Fibroblast of mammary gland (primary cell): Measurements from ENCODE around the gene MARK1.

Experiments used
- DNase-seq: peaks from one replicate; pipeline ENCODE4 v3.0.0-alpha.2; 2010; ENCODE audit warnings: low read depth
- H3K4me3 ChIP-seq: 2 replicates; pipeline ENCODE4 v1.5.1; 2011; ENCODE audit warnings: low read depth, mild to moderate bottlenecking, low read length, moderate library complexity; ENCODE audit not compliant: control insufficient read depth
- TF ChIP-seq, protein P1 (sequence below): conservative IDR thresholded peaks from 2 replicates; pipeline ENCODE4 v1.5.1; 2011; ENCODE audit warnings: low read depth, low read length, inconsistent platforms; ENCODE audit not compliant: control insufficient read depth, insufficient read depth

MARK1 gene

DNA sequence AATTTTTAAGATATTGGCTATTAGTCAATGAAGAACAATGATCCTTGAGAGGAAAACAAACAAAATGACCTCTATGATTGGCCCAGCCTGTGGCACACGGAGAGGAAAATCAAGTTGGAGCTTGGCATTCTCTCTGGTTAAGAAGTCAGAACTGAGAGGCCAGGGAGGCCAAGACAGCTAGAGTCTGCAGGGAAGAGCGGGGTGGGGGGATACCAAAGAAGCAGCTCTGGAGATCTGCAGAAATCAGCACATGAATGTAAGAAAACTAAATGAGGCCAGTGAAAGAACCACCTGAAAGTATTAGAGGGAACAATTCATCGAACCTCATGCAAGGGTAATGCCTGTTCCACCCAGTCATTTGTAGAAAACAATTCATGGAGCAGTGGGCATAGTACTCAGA lies 138.4 kb downstream of the MARK1 start:
- H3K4me3 ChIP-seq = no peak overlapping the region
- no peak for DNase-seq
- TF ChIP-seq, protein P1, sequence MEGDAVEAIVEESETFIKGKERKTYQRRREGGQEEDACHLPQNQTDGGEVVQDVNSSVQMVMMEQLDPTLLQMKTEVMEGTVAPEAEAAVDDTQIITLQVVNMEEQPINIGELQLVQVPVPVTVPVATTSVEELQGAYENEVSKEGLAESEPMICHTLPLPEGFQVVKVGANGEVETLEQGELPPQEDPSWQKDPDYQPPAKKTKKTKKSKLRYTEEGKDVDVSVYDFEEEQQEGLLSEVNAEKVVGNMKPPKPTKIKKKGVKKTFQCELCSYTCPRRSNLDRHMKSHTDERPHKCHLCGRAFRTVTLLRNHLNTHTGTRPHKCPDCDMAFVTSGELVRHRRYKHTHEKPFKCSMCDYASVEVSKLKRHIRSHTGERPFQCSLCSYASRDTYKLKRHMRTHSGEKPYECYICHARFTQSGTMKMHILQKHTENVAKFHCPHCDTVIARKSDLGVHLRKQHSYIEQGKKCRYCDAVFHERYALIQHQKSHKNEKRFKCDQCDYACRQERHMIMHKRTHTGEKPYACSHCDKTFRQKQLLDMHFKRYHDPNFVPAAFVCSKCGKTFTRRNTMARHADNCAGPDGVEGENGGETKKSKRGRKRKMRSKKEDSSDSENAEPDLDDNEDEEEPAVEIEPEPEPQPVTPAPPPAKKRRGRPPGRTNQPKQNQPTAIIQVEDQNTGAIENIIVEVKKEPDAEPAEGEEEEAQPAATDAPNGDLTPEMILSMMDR = no peak

DNA sequence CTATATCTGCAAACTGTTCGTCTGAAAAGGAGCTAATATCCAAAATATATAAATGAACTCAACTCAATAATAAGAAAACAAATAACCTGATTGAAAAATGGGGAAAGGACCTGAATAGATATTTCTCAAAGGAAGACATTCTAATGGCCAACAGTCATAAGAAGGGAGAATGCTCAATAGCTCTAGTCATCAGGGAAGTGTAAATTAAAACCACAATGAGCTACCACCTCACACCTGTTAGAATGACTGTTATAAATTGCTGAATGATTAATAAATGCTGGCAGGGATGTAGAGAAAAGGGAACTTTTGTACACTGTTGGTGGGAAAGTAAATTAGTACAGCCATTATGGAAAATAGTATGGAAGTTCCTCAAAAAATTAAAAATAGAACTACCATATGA lies 141.1 kb downstream of the MARK1 start:
- TF ChIP-seq, protein P1 = no peak
- DNase-seq = no peak
- H3K4me3 ChIP-seq = no peak overlapping the region

DNA sequence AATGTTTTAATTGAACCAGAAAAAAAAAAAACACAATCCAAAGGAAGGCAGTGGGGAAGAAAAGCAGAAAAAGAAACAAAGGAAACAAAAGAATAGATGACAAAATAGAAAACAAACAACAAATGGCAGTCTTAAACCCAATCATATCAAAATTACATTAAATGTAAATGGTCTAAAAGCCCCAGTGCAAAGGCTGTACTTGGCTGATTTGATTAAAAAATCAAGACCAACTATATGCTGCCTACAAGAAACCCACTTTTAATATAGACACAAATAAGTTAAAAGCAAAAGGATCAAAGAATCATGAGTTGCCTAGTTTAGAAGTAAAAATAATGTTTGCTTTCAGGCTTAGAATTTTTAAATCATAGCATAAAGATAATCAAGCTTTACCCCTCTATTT lies 142.4 kb downstream of the MARK1 start:
- H3K4me3 ChIP-seq = no peak overlapping the region
- DNase-seq = no peak
- TF ChIP-seq, protein P1 = no peak

DNA sequence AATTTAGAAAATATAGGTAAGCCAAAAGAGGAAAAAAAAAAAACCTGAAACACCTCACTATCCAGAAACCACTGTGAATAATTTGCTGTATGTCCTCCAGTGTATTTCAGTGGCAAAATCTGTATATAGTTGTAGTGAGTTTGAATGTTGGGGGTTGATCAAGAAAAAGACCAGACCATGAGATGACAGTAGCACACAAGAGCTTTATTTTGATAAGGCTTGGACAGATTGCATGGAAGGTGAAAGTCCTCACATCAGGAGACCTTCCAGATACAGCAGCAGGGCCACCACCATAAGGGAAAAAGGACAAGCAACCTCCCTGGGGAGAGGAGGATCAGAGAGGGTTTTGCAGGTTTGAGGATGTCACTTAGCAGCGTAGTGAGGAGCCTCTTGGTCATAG lies 146.0 kb downstream of the MARK1 start:
- H3K4me3 ChIP-seq = no peak overlapping the region
- DNase-seq = no peak

DNA sequence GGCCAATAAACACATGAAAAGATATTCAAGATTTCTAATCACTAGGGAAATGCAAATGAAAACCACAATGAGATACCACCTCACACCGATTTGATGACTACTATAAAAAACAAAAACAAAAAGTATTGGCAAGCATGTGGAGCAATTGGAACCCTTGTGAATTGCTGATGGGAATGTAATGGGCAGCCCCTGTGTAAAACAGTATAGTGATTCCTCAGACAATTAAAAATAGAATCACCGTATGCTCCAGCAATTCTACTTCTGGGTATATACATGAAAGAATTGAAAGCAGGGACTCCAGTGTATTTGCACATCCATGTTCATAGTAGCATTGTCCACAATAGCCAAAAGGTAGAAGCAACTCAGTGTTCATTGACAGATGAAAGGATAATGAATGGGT lies 149.3 kb downstream of the MARK1 start:
- no peak for DNase-seq
- no peak overlapping the region for H3K4me3 ChIP-seq
- TF ChIP-seq, protein P1 = no peak

More for the DNA sequence above, 146.0 kb downstream of the MARK1 start:
- TF ChIP-seq, protein P1 = no peak

DNA sequence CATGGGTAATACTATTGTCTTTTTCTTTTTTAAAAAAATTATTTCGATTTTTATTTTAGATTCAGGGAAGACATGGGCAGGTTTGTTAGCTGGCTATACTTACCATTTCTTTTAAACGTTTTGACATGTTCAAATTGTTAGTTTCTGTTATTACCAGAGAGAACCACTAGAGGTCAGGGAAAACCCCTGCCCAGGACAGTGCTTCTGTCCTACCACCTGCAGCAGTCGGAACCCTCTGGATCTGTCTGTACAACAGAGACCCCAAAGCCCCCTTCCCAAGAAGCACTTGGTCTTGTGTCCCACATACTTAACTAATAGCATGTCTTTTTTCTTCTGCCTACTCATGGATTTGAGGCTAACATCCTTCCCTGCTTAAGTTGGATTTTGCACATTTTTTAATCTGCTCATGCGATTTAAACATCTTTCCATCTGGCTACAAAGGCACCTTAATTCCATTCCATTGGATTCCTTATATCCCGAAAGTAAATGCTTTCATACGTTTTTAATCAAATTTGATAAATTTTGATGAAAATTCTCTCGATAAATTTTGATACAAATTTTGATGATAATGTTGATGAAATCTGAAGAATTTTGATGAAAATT lies 152.2 kb downstream of the MARK1 start:
- peak; percentile 50 for DNase-seq
- TF ChIP-seq, protein P1 = peak; percentile 82
- no peak overlapping the region for H3K4me3 ChIP-seq

DNA sequence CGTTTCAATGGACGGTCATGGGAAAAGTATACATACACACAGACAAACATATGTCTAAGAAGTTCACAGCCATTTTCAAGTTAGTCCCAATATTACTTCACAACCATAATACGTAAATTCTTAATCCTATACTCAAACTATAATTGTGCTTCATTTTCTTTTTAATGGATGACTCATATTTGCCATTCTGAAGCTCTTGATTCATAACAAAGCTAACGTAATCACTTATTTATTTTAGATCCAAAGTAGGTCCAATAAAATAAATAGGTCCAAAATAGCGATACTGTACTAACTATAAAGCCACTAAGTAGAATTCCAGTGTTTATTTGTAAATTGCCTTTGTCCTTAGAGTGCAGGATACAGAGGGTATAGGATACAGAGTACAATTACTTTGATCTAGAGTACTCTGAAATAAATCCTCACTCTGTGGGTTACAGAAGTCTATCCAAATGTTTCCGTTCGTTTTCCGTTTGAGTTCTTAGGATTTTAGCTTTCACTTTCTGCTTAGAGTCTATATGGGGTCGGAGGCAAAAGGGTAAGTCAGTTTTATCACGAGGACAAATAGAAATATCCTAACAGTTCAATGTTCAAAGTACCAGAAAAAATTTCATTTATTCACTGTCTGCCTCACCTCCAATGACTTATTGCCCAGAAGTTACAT lies 153.4 kb downstream of the MARK1 start:
- H3K4me3 ChIP-seq = no peak overlapping the region
- peak; percentile 17 for DNase-seq
- TF ChIP-seq, protein P1 = no peak
